Daoy (cell line): ENCODE data around the gene SDC4. TPM values are rescaled to one million over a fixed set of nuclear protein-coding genes. Genes with fewer than 3 reads are reported as not detected.
A peak's percentile ranks its signal among the peaks of the same experiment; 100 is the strongest.
"Not testable (repeated sequence)": the region's sequence is repeated elsewhere in the genome, so short reads cannot be mapped to it uniquely, and the experiment has no call there.

Source experiments
- DNase-seq: peaks from one replicate; pipeline ENCODE4 v3.0.0-alpha.2; 2015; ENCODE audit warnings: low read depth
- total RNA-seq: library from RNA; depleted of rRNA; stranded (reverse); fragments of >200 nt; shearing (Covaris generic); gene quantifications from 2 replicates; pipeline ENCODE4 v1.2.3, GENCODE V29; 2014

SDC4 gene
- total RNA-seq, 1 experiment from 2014 or later: 136 TPM

GRCh38 chr20:45363611-45364492 lies 15.6 kb upstream of the SDC4 start:
- DNase-seq: no peak

DNA sequence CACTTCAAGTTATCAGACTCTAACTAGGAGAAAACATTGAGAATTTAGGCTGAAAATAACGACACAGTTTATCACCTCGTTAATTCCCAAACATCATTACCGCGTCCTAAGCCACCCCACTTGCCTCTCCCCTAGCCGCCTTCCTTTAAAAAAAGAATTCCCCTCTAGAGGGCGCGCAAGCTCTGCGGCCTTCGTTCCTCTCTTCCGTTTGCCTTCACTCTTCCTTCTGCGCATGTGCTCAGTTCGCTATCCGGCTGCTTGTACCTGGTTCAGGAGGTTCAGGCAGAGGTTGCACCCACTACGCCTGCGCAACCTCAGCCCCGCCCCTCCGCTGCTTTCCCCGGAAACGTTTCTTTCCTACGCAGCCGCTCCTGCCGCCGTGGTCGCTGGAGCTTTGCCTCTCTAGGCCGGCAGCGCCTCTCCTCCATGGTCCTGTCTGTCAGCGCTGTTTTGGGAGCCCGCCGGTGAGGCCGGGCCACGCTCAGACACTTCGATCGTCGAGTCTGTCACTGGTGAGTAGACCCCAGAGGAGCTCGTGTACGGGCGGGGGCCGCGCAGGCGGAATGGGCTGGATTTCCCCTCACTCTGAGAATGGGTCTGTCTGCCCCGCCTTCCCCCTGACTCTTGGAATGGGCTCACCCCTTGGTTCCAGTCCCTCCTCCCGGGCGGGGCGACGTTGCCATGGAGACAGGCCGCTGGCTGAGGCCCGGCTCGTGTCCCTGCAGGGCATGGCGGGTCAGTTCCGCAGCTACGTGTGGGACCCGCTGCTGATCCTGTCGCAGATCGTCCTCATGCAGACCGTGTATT lies 14.8 kb upstream of the SDC4 start, which contains the start of gene SYS1:
Gene SYS1, plus strand, starts transcription at position 353 of the 807 bp plus-strand sequence. Its CDS starts 376 bp downstream, at position 729.
- peak; percentile 99 for DNase-seq

- DNase-seq: no peak
Measured at GRCh38 chr20:45361793-45362192, 13.6 kb upstream of the SDC4 start.

GRCh38 chr20:45359406-45360148 lies 11.4 kb upstream of the SDC4 start:
- DNase-seq: peak; percentile 76

DNA sequence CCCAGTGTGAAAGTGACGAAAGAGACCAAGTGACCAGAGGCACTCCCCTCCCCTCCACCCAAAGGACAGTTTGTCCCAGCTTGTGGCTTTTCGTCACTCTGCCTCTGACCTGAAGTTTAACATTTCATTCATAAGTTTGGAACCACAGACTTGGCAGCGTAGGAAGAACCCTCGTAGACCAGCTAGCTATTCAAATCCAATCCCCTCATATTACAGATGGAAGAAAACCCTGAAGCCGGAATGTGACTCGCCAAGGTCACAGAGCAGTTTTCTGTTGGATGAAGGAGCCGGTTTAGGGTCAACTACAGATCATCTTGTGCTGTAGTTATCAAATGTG lies 10.8 kb upstream of the SDC4 start:
- DNase-seq: no peak

DNA sequence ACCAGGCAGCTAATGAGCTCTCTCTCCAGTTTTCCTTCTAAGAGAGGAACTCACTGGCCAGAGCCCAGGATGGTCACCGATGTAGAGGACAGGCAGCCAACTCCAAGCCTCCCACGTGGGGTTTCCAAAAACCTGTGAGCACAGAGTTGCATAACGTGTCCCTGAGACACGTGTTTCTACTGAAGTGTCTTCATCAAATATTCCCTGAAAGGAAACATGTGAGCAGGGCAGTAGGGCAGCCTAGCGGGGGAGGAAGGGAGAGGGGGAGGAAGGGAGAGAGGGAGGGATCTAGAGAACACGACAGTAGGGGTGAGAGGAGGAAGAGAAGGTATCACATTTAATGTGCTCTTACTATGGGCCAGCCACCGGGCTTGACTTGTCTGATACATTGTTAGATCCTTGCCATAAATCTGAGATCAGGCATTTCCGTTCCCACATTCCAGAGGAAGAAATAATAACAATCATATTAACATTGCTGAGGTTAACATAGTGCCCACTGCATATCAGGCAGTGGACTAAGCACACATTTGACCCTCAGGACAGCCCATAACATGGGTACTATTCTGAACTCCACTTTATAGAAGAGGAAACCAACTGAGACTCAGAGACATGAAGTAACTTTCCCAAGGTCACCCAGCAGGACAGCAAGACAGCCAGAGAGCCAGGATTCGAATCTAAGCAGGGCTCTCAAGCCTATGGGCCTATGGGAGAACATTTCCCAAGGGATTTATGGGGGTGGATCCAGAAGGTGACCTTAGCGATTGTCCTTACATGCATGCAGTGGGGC lies 10.3 kb upstream of the SDC4 start:
- peak; percentile 72 for DNase-seq

DNA sequence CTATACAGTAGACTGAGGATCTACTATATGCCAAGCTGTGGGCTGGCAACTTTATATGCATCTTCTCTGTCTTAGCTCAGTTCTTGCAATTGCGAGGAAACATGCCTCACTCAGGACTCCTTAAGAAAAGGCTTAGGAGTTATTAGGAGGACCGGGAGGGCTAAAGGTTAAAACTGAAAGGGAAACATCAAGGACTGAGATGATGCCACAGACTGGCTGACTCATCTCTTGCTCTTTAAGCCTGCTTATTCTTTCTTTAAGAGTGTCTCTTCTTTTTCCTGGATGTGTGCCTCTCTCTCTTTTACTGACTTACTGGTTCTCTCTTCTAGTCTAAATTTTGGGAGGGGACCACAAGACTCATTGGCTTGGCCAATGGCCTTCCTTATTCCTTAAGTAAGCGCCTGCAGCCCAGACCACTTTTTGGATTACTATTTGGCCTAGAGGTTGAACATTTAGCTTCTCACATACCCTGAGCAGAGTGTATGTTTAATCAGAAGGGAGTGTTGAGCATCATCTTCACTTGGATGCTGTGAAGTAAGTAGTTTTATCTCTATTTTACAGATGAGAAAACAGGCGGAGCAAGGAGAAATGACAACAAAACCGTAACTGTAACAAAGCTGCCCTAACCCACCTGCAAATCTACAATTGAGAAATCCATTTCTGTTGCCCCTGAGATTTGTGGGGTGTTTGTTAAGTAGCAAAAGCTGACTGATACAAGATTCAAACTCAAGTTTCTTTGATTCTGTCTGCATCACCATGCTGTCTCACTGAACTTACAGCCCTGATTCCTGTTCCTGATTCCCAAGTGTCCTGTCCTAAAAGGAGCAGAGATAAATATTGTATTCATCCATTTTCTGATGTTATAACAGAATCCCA lies 7.2 kb upstream of the SDC4 start:
- DNase-seq: peak; percentile 62

DNA sequence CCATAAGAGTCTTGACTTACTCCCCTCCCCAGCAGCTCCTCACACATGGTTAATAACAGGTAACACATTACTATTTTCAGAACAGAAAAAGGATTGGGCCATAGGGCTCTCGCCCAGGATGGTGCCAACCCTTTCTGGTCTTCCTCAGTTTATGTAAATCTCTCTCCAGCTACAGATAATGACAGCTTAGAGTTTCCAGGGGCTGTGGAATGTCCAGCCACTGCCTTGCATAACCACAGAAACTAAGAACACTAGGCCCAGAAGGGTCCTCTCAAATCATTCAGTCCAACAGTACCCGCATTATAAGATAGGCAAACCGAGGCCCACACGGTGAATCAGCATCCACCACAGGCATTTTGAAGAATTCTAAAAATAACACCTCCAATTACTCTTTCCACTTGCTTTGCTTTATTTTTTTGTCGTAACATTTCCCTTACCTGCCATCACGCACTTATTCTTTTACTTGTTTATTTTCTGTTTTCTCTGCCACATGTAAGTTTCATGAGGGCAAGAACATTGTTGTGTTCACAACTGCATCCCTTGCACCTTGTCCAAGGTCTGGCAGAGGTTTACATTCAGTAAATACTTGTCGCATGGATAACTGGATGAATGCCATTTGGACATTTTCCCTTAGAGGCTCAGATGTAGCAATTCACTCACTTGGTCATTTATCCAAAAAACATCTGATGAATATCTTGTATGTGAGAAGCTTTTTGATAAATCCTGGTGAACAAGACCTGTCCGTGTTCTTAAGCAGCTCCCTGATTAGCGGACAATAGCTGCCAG lies 6.4 kb upstream of the SDC4 start:
- no peak for DNase-seq

DNA sequence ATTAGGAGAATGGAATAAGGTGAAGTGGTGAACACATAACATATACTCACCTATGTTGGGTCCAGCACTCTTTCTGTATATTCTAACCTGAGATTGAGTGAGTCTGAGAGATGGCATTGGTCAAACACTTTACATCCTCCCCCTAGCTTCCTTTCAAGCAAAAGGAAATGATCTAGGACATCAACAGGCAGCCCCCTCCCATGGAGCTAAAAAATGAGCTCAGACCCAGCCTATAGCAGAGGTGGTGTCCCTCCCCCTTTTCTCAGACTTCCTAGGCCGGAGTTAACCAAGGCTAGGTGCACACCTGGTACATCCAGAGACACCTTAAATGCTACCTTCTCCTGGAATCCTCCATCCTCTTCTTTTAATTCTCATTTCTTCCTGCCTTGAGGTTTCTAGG lies 5.5 kb upstream of the SDC4 start:
- DNase-seq: no peak

DNA sequence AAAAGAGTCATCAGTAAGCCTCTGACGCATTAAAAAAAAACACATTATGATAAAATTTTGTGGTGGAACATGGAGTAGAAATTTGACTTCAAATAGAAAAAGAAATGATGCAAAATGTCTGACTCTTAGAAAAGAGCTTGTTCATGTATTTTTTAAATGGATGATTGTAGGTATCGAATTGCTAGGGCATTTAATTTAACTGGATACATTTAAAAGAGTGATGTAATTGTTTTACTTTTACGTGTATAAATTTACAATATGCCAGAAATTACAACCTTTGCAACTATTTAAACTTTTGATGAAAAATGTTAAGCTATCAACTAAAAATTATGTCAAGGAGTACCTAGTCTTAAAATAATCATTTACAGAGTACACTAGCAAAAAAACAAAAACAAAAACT lies 4.5 kb upstream of the SDC4 start:
- no peak for DNase-seq

DNA sequence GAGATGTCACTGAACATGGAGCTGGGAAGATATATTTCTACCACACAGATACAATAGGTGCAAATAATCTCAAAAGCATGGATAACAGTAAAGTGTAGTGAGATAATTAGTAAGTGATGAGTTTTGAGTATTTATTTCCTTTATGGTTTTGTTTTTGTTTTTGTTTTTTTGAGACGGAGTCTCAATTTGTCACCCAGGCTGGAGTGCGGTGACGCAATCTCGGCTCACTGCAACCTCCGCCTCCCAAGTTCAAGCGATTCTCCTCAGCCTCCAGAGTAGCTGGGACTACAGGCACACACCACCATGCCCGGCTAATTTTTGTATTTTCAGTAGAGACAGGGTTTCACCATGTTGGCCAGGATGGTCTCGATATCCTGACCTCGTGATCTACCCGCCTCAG lies 2.6 kb upstream of the SDC4 start:
- DNase-seq: not testable (repeated sequence)

DNA sequence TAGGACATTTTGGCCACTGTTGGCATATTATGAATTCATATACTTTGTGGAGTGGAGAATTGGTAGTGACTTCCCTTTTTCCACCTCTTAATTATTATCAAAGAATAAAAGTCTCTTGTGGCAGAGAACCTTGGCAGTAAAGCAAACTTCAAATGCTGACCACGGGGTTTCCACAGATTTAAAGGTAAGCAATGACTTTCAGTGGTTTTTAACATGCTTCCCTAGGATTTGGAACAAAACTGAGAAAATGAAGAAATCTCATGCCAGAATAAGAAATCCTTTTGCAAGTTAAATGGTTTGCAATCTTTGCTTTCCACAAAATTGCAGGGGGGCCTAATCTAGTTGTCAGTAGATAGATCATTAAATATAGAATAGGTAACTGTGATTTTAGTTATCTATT lies 2.0 kb upstream of the SDC4 start:
- no peak for DNase-seq

DNA sequence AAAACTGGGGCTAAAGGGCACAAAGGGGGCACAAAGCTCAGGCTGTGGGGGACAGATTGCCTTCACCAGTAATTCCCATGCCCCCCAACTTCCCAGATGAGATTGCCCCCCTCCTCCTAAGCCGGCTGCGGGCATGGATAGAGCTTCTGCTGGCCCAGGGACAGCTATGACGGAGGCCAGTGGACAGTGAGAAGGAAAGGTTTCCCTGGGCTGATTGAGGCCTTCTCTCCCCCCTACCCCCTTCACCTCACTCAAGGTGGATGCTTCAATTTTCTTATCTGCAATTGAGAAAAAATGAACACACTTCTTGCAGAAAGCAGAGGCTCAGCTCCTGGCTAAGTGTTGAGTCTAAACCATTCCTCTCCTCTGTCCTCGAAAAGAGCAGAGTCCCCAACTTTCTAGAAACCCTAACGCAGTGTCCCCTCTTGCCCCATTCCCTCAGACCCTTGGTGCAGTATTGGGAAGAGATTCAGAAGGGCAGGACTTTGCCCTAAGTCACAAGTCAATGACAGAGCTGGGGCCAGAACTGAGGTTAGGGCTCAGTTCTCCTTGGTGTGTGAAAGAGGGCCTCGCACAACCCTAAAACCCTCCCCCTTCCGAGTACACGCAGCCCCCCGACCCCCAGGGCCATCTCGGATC lies 808 bp downstream of the SDC4 start:
- DNase-seq: no peak

GRCh38 chr20:45346851-45347250 lies 1.4 kb downstream of the SDC4 start:
- DNase-seq: no peak

- no peak for DNase-seq
Measured at GRCh38 chr20:45346291-45346718, 1.9 kb downstream of the SDC4 start.

DNA sequence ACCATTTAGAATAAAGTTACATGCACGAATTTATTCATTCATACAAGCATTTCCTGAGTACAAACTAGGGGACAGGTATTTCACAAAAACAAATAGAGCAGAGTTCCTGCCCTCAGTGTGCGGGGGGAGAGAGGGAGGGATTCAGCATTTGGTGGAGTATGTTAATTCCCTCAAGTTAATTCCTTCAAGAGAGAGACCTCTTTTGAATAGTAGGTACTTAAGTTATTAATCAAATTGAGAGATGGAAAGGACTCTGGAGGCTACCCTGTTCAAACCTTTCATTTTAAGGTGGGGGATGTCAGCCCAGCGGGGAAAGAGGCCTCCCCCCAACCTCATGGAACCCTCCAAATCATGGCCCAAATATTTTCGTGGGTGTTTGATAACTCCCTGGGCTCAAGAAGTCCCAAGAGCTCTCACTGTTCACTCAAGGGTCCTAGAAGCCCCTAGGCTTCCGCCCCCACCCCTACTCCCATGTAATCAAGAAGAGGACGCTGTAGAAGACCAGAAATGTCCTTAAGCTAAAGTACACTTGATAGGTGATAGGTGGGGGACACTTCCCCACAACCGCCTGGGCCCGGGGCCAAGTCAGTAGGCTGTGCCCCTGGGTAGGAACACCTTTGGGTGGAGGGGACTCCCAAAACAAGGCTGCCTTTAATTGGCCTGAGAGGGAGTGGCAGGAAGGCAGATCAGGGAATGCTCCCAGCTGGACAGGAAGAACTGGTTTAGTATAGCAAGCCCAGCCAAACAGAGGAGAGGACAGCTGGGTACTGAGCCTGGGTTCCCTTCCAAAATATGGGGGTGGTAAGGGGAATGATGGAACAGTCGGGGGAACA lies 2.9 kb downstream of the SDC4 start:
- DNase-seq: no peak

DNA sequence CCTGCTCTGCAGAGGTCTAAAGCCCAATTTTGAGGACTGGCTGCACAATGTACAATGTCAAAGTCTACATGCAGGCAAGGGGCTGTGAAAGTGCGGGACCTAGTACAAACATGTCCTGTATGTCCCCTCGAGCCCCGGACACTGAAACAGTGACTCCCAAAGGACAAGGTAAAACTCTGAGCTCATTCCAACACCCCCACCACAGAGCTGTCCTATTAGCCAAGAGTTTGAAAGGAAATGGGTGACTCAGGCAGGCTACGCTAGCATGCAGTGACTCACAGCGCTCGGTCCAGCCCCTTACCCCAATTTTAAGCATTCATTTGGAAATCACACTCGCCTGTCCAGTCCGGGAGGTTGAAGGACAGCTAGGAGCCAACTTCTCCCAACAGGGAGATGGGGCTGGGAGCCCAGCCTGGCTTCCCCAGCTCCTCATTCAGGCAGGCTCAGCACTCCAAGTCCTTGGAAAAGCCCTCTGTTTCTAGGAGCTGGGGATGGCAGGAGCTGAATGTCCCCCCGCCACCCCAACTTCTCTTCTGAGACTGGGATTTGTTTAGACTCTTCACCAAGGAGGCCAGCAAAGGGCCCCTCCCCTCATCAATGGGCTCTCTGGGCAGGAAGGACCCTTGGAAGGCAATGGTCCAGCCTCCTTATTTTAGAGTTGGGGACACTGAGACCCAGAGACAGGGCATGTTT lies 3.9 kb downstream of the SDC4 start:
- DNase-seq: peak; percentile 90
